SU-DHL-6 (cell line): ENCODE results near the gene PGBD5.

Experiments
- CTCF ChIP-seq: fragments of 200-600 bp; sonication (generic); IDR thresholded peaks from one replicate; pipeline ENCODE4 v1.5.1; 2017; ENCODE audit warnings: antibody characterized with exemption, mild to moderate bottlenecking, low read length, moderate library complexity; ENCODE audit not compliant: insufficient read depth, poor library complexity, severe bottlenecking
- EZH2phosphoT487 ChIP-seq: fragments of 200-600 bp; sonication (generic), shearing (Covaris generic); conservative IDR thresholded peaks from 2 replicates; pipeline ENCODE4 v1.6.1; 2018; ENCODE audit warnings: mild to moderate bottlenecking, antibody characterized with exemption, low read length, moderate library complexity, mixed read lengths

DNA sequence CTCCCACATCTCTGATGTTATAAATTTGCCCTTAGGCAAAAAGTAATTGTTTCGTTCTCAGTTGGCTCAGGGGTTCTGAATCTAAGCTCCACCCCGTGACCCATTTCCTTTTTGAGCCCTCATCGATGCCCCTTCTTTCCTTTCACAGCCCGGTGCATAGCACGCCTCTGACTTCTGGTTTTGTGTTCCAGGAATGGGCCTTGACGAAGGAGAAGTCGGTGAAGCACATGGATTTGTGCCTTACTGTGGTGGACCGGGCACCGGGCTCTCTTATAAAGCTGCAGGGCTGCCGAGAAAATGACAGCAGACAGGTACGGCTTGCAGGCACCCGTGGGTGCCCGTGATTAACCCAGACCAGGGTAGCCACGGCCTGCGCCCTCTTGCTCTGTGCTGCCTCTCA, 151.9 kb downstream of the PGBD5 start:
- TF ChIP-seq CTCF (no peak), EZH2phosphoT487 (no peak)
